IPS DF 4.7 (cell line): ENCODE data around the gene RAB41.
A peak's percentile ranks its signal among the peaks of the same experiment; 100 is the strongest.
"Not testable (repeated sequence)": the region's sequence is repeated elsewhere in the genome, so short reads cannot be mapped to it uniquely, and the experiment has no call there.

ENCODE experiments used
- DNase-seq: peaks from one replicate; pipeline ENCODE4 v3.0.0-alpha.2; 2013; ENCODE audit warnings: low spot score; ENCODE audit errors: extremely low read depth

RAB41 gene

GRCh38 chrX:70289793-70290770, 8.1 kb downstream of the RAB41 start, which contains the start of the genes KIF4A and PDZD11:
Gene KIF4A (plus strand): TSS chrX:70290104. CDS start chrX:70290459, 355 bp downstream.
Gene PDZD11 (minus strand): TSS chrX:70289927. CDS start chrX:70289341, 586 bp downstream.
- DNase-seq = peak; percentile 25

GRCh38 chrX:70292788-70293187, 10.8 kb downstream of the RAB41 start:
- DNase-seq = no peak

GRCh38 chrX:70293621-70294020, 11.6 kb downstream of the RAB41 start:
- DNase-seq = no peak

GRCh38 chrX:70301716-70302115, 19.7 kb downstream of the RAB41 start:
- DNase-seq = no peak

- no peak for DNase-seq
Observed at GRCh38 chrX:70313503-70313902, 31.5 kb downstream of the RAB41 start.

GRCh38 chrX:70322784-70323183, 40.8 kb downstream of the RAB41 start:
- no peak for DNase-seq

- not testable (repeated sequence) for DNase-seq
Observed at GRCh38 chrX:70323628-70324027, 41.7 kb downstream of the RAB41 start.

GRCh38 chrX:70324326-70324725, 42.4 kb downstream of the RAB41 start:
- no peak for DNase-seq

- no peak for DNase-seq
Observed at GRCh38 chrX:70331161-70331560, 49.2 kb downstream of the RAB41 start.

GRCh38 chrX:70332600-70332999, 50.6 kb downstream of the RAB41 start:
- no peak for DNase-seq
